Central memory CD8-positive, alpha-beta T cell (primary cell): ENCODE data around the gene MYL6B.
A peak's percentile ranks its signal among the peaks of the same experiment; 100 is the strongest.

Experiments
- ATAC-seq: fragments of 150-1000 bp; cut with Tn5 transposase; replicated peaks from 2 replicates; pipeline ENCODE4 v1.10.0; 2022; ENCODE audit warnings: mild to moderate bottlenecking, moderate FRiP score, moderate number of reproducible peaks; ENCODE audit not compliant: poor library complexity, severe bottlenecking; ENCODE audit errors: extremely low read depth
- DNase-seq, 2 donors: peaks; one replicate each; pipeline ENCODE4 v3.0.0; 2021; ENCODE audit warnings: low spot score in 2 of 2
- H3K27ac Mint-ChIP-seq: one replicate; pipeline ENCODE4 v1.8.0; 2022; ENCODE audit warnings: low read depth, mild to moderate bottlenecking, moderate library complexity, mixed read lengths
- H3K27me3 Mint-ChIP-seq: one replicate; pipeline ENCODE4 v1.8.0; 2022; ENCODE audit warnings: mixed read lengths
- H3K36me3 Mint-ChIP-seq: one replicate; pipeline ENCODE4 v1.8.0; 2022; ENCODE audit warnings: mild to moderate bottlenecking, moderate library complexity, mixed read lengths; ENCODE audit not compliant: insufficient read depth
- H3K4me1 Mint-ChIP-seq: one replicate; pipeline ENCODE4 v1.8.0; 2022; ENCODE audit warnings: mixed read lengths
- H3K4me3 Mint-ChIP-seq: one replicate; pipeline ENCODE4 v1.8.0; 2022; ENCODE audit warnings: mild to moderate bottlenecking, moderate library complexity, mixed read lengths
- H3K9me3 Mint-ChIP-seq: one replicate; pipeline ENCODE4 v1.8.0; 2022; ENCODE audit warnings: mixed read lengths

MYL6B gene

DNA sequence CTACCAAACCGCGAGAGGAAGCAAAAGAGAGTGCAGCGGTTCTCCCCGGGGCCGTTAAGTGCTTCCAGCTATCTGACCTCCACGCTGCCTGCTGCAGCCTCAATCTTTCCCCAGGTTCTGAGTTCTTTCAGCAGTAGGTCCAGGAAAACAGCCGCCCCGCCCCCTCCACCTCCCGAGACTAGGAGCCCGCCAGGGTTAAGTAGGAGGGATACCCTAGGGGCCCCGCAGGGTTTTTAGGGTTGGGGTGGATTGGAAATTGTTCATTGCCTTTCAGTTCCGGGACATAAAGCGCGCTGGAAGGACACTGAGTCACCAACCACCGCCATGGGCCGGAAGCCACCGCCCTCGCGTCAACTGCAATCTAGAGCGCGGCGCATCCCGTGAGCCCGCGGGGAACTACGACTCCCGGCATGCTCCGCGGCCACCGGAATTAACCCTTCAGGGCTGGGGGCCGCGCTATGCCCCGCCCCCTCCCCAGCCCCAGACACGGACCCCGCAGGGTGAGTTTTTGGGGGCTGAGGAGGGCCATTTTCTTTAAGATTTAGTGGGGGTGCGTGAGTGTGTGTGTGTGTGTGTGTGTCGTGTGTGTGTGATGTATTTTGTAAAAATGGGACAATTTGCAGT, at the start of gene MYL6B:
TSS of gene MYL6B (plus strand) at position 456 of the 624 bp plus-strand sequence. CDS start 1,332 bp downstream, outside the sequence.
- Mint-ChIP-seq H3K27ac (peak within 1 kb of the TSS; percentile 93), H3K27me3 (no peaks in the 10 kb centered on the region)

DNA sequence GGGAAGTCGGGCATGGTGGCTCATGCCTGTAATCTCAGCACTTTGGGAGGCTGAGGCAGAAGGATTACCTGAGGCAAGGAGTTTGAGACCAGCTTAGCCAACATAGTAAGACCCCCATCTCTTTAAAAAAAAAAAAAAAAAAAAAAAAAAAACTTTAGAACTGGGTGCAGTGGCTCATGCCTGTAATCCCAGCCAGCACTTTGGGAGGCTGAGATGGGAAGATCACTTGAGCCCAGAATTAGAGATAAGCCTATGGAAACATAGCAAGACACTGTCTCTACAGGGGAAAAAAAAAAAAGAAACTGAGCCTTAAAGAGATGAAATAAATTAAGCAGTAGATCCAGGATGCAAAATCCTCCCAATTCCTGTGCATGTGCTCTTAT, 49.7 kb upstream of the MYL6B start:
- ATAC-seq (no peak), DNase-seq (no peak)
- Mint-ChIP-seq H3K4me1 (peaks cover 65% of the 10 kb centered on the region), H3K27me3 (no peaks in the 10 kb centered on the region), H3K4me3 (peak overlapping the region; percentile 99), H3K27ac (peak overlapping the region; percentile 98), H3K36me3 (peaks cover 31% of the 10 kb centered on the region), H3K9me3 (no peaks in the 10 kb centered on the region)

More for the DNA sequence above, at the start of gene MYL6B:
- ATAC-seq = peak; percentile 95
- H3K4me1 Mint-ChIP-seq = peaks cover 24% of the 10 kb centered on the region
- no peaks in the 10 kb centered on the region for H3K9me3 Mint-ChIP-seq
- peak within 1 kb of the TSS; percentile 82 for H3K4me3 Mint-ChIP-seq
- peak; percentile 76 to 82 for DNase-seq
- H3K36me3 Mint-ChIP-seq = peaks cover 12% of the 10 kb centered on the region

DNA sequence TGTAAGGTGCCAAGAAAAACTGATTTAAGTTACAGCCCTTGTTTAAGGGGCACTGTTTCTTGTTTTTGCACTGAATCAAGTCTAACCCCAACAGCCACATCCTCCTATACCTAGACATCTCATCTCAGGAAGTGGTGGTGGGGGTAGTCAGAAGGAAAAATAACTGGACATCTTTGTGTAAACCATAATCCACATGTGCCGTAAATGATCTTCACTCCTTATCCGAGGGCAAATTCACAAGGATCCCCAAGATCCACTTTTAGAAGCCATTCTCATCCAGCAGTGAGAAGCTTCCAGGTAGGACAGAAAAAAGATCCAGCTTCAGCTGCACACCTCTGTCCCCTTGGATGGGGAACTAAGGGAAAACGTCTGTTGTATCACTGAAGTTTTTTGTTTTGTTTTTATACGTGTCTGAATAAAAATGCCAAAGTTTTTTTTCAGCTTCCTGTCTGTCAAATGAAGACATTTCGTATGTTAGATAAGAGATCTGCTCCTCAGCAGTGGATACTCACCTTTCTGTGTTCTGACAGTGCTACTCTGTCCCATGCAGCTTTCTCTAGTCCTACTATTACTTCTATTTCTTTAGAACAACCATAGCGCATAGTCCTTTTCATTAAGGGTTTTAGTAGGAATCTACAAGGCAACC, 49.2 kb upstream of the MYL6B start:
- Mint-ChIP-seq H3K27me3 (no peaks in the 10 kb centered on the region), H3K36me3 (peaks cover 36% of the 10 kb centered on the region), H3K27ac (peak overlapping the region; percentile 98), H3K9me3 (no peaks in the 10 kb centered on the region), H3K4me3 (peak overlapping the region; percentile 99), H3K4me1 (peaks cover 65% of the 10 kb centered on the region)
- DNase-seq (peak in 1 of 2 donors; percentile 25), ATAC-seq (peak; percentile 48)

DNA sequence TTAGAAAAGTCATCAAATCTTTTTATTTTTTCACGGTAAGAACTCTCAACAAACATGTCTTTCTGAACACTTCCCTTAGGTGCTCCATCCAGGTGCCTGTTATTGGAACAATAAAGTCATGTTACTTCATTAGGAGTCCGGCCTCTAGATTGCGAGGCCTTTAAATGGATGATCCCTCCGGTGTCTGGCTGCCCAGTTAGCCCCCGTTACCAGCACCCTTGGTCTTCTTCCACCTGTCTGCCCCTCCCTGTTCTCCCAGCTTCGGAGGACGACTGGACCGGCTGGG, 48.6 kb upstream of the MYL6B start:
- ATAC-seq (peak; percentile 8), DNase-seq (no peak)
- Mint-ChIP-seq H3K9me3 (no peaks in the 10 kb centered on the region), H3K4me3 (peak overlapping the region; percentile 99), H3K36me3 (peaks cover 40% of the 10 kb centered on the region), H3K4me1 (peaks cover 65% of the 10 kb centered on the region), H3K27ac (peak overlapping the region; percentile 98), H3K27me3 (no peaks in the 10 kb centered on the region)

DNA sequence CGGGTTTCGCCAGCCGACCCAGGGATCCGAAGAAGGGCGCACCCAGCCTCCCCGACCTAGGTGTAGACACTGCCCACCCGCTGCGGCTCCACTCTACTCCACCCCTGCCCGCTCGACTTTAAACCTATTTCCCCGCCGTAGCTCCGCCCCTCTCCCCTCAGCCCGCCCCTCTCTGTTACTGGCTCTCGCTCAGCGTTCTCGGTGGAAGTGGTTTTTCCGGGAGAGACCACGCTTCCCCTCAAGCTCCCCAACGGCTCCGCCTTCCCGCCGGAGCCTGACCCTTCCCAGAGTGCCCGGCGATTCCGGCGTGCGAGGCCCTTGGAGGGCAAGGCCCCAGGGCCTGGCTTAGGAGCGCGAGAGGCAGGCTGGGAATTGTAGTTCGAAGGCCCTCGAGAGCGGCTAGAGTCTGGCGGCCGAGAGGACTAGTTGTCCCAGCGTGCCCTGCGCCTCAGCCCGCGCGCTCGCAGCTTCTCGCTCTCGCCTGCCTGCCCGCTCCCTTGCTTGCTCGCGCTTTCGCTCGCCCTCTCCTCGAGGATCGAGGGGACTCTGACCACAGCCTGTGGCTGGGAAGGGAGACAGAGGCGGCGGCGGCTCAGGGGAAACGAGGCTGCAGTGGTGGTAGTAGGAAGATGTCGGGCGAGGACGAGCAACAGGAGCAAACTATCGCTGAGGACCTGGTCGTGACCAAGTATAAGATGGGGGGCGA, 48.1 kb upstream of the MYL6B start, which contains the start of gene PA2G4:
TSS of gene PA2G4 (plus strand) at position 451 of the 706 bp plus-strand sequence. CDS start at position 630, 179 bp downstream.
- DNase-seq (peak; percentile 90 to 92), ATAC-seq (peak; percentile 85)
- no peaks in the 10 kb centered on the region for H3K9me3 Mint-ChIP-seq
- peaks cover 65% of the 10 kb centered on the region for H3K4me1 Mint-ChIP-seq
- H3K36me3 Mint-ChIP-seq = peaks cover 41% of the 10 kb centered on the region
- H3K27ac Mint-ChIP-seq = peak within 1 kb of the TSS; percentile 98
- H3K27me3 Mint-ChIP-seq = no peaks in the 10 kb centered on the region
- peak within 1 kb of the TSS; percentile 99 for H3K4me3 Mint-ChIP-seq

DNA sequence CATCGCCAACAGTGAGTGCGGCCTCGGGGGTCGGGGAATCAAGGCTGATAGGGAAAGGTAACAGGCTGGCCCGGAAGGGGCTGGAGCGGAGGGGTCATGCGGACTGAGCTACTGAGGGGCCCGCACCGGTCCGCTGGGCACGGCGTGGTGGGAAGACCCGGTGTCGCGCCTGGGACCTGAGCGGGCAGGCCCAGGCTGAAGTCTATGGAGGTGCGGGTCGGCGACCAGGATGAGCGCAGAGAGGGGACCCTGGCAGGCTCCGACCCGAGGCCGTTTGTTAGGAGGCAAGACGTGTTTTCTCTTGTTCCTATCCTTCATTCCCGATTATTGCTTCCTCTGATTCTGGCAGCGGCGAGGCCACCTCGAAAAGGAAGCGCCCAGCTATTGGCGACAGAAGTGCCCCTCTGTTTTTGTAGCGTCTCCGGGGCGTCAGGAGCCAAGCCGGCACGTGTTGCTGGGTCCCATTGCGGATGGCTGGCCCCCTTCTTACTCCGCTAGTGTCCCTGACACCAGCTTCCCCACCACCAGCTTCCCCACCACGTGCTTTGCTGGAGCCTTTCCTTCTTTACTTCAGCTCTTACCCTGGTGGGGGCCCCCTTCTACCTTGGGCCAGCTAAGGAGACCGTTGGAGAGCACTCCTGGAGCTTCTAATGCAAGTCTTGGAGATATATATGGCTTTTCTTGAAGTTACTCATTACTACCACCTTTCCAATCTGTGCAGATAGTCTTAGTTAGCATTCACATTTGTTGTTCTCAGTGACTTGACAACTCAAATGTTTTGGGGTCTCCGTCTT, 47.4 kb upstream of the MYL6B start:
- H3K4me3 Mint-ChIP-seq = peak overlapping the region; percentile 99
- H3K27me3 Mint-ChIP-seq = no peaks in the 10 kb centered on the region
- DNase-seq (peak in 1 of 2 donors; percentile 19), ATAC-seq (no peak)
- peaks cover 44% of the 10 kb centered on the region for H3K36me3 Mint-ChIP-seq
- H3K27ac Mint-ChIP-seq = peak overlapping the region; percentile 98
- peaks cover 65% of the 10 kb centered on the region for H3K4me1 Mint-ChIP-seq
- H3K9me3 Mint-ChIP-seq = no peaks in the 10 kb centered on the region

DNA sequence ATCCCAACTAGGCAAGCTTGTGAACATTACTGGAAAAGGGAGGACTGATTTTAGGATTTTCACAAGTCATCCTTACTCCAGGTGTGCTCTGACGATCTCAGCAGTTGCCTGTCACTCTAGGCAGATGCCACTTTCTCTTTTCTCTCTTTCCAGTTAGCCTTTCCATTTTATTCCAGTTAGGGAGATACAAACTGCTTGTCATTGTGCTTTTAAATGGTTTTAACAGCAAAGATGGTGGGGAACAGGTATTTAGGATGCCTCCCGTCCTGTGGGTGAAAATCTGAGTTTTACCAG, 46.8 kb upstream of the MYL6B start:
- peaks cover 49% of the 10 kb centered on the region for H3K36me3 Mint-ChIP-seq
- no peaks in the 10 kb centered on the region for H3K27me3 Mint-ChIP-seq
- ATAC-seq = no peak
- H3K27ac Mint-ChIP-seq = peak overlapping the region; percentile 98
- H3K4me3 Mint-ChIP-seq = peak overlapping the region; percentile 99
- peaks cover 65% of the 10 kb centered on the region for H3K4me1 Mint-ChIP-seq
- no peaks in the 10 kb centered on the region for H3K9me3 Mint-ChIP-seq
- DNase-seq = no peak

DNA sequence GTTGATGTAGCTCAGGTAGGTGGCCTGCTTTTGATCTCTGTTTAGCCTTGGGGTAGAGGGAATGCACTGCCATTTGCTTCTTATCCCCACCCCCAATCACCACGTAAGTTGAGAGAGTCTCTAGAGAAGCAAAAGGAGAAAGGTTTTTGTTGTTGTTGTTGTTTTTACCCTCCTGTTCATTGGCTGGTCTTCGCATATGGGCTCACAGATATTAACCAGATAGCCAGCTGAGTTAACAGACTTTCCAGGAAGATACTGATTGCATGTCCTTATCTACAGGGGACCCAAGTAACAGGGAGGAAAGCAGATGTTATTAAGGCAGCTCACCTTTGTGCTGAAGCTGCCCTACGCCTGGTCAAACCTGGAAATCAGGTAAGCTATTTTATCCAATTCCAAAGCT, 45.1 kb upstream of the MYL6B start:
- H3K4me3 Mint-ChIP-seq = no peak overlapping the region
- H3K4me1 Mint-ChIP-seq = peaks cover 49% of the 10 kb centered on the region
- peaks cover 65% of the 10 kb centered on the region for H3K36me3 Mint-ChIP-seq
- ATAC-seq (no peak), DNase-seq (no peak)
- H3K9me3 Mint-ChIP-seq = no peaks in the 10 kb centered on the region
- H3K27me3 Mint-ChIP-seq = no peaks in the 10 kb centered on the region
- H3K27ac Mint-ChIP-seq = no peak overlapping the region

DNA sequence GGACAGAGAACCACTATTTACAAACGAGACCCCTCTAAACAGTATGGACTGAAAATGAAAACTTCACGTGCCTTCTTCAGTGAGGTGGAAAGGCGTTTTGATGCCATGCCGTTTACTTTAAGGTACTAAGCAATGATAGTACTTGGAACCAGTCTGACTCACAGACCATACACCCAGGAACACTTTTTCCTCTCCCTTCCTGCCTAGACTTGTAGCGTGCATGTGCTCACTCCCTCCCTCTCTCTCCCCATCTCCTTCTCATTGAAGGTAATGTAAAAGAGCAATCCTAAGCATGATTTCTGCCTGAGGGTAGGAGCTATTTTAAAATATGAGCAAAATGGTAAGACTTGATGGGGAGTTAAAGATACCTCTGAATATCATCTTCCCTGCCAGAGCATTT, 41.8 kb upstream of the MYL6B start:
- H3K9me3 Mint-ChIP-seq = no peaks in the 10 kb centered on the region
- no peaks in the 10 kb centered on the region for H3K27me3 Mint-ChIP-seq
- H3K36me3 Mint-ChIP-seq = peaks cover 68% of the 10 kb centered on the region
- ATAC-seq (no peak), DNase-seq (no peak)
- no peak overlapping the region for H3K27ac Mint-ChIP-seq
- H3K4me1 Mint-ChIP-seq = peaks cover 17% of the 10 kb centered on the region
- H3K4me3 Mint-ChIP-seq = no peak overlapping the region

DNA sequence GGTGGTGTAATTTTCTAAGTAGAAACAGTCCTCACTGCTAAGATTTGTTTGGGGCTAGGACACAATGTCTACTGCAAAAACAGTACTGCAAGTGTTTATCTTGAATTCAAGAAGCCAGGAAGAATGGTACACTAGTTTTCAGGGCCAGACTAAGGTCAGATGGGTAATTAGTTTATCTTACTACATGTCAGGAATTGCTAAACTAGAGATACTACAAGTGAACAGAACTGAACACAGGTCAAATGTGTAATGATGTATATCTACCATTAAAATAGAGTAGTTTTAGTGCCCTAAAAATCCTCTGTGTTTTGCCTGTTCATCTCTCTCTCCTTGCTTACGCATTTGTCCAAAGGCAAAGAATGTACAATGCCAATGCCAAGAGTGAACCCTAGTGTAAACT, 38.3 kb upstream of the MYL6B start:
- H3K36me3 Mint-ChIP-seq = peaks cover 74% of the 10 kb centered on the region
- DNase-seq (no peak), ATAC-seq (no peak)
- no peaks in the 10 kb centered on the region for H3K9me3 Mint-ChIP-seq
- peaks cover 26% of the 10 kb centered on the region for H3K4me1 Mint-ChIP-seq
- no peak overlapping the region for H3K27ac Mint-ChIP-seq
- H3K27me3 Mint-ChIP-seq = no peaks in the 10 kb centered on the region
- no peak overlapping the region for H3K4me3 Mint-ChIP-seq

DNA sequence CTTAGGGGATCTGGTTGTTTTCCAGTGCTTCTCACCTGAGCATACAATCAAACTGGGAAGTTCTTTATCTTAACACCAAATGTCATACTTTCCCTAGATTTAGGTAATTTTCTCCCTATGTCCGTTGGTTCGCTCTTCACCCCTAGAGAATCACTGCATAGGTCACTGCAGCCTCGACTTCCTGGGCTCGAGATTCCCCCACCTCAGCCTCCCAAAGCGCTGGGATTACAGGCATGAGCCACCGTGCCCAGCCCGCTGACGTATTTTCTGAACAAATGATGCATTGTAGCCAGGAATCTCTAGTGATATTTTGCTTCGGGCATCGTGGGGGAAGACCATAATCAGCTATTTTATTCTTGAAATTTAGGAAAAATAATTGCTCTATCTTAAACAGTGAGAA, 37.1 kb upstream of the MYL6B start:
- no peak for ATAC-seq
- Mint-ChIP-seq H3K4me1 (peaks cover 34% of the 10 kb centered on the region), H3K27ac (peak overlapping the region; percentile 100), H3K27me3 (no peaks in the 10 kb centered on the region), H3K4me3 (peak overlapping the region; percentile 95), H3K36me3 (peaks cover 72% of the 10 kb centered on the region), H3K9me3 (no peaks in the 10 kb centered on the region)
- DNase-seq = no peak

DNA sequence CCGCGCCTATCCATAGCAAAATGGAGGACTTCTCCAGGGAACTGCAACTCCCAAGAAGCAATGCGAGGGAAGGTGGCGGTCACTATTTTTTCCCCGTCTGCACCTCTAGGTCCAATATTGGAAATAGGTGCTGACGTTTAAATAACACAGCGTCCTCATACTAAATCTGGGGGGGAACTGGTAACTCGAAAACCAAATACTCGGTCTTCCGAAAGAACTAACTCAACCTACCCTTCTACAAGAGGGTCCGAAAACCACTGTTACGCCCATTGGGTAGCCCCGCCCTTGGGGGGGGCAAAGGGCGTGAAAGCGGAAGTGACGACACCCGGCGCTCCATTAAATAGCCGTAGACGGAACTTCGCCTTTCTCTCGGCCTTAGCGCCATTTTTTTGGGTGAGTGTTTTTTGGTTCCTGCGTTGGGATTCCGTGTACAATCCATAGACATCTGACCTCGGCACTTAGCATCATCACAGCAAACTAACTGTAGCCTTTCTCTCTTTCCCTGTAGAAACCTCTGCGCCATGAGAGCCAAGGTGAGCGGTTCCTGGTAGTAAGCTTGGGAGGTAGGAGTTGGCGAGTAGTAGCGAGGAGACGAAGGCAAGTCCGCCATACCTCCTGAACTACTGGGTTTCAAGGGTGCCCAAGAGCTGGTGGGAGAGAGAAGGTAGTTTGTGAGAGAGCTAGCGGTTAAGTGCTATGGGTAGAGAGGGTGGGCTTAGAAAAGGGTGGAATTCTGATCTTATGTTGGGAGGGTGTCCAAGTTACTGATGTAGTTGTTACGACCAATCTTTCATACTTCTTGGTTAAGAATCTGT, 35.9 kb upstream of the MYL6B start, which contains the start of gene RPL41:
TSS of gene RPL41 (plus strand) at position 367 of the 815 bp plus-strand sequence.
- H3K36me3 Mint-ChIP-seq = peaks cover 60% of the 10 kb centered on the region

More for the DNA sequence above, 35.9 kb upstream of the MYL6B start, which contains the start of gene RPL41:
- no peaks in the 10 kb centered on the region for H3K27me3 Mint-ChIP-seq
- no peaks in the 10 kb centered on the region for H3K9me3 Mint-ChIP-seq
- ATAC-seq (peak; percentile 44), DNase-seq (peak; percentile 93 to 96)
- peak within 1 kb of the TSS; percentile 95 for H3K4me3 Mint-ChIP-seq
- H3K27ac Mint-ChIP-seq = peak within 1 kb of the TSS; percentile 100
- H3K4me1 Mint-ChIP-seq = peaks cover 34% of the 10 kb centered on the region
